PC-3 (cell line): ENCODE data around the gene HMCN1. TPM values are rescaled to one million over a fixed set of nuclear protein-coding genes. Genes with fewer than 3 reads are reported as not detected.

Experiments used
- ATAC-seq: fragments of 200-7000 bp; cut with Tn5 transposase; 2 replicates; pipeline ENCODE4 v1.9.1; 2020; ENCODE audit warnings: mild to moderate bottlenecking, moderate library complexity
- BruUV-seq: library from RNA; stranded (reverse); fragments of 400-500 nt; replicated peaks from 2 replicates; lab custom pipeline; 2021; lab: Mats Ljungman, UMichigan
- CTCF ChIA-PET: fragments of 300-600 bp; sonication (Branson Sonifier 250); formaldehyde crosslinking; loops from one replicate; lab custom pipeline; 2022; ENCODE audit warnings: antibody characterized with exemption; lab: Charles Lee
- POLR2A ChIA-PET: fragments of 300-600 bp; sonication (Branson Sonifier 250); formaldehyde crosslinking; loops from one replicate; lab custom pipeline; 2022; ENCODE audit warnings: antibody characterized with exemption; ENCODE audit not compliant: unreplicated experiment; lab: Charles Lee
- DNase-seq: peaks from one replicate; pipeline ENCODE4 v3.0.0-alpha.2; 2015
- H2AFZ ChIP-seq: fragments of 300-600 bp; sonication (generic); 2 replicates; pipeline ENCODE4 v1.6.0; 2016; ENCODE audit warnings: antibody characterized with exemption, low read length
- H3F3A ChIP-seq: fragments of 300-600 bp; sonication (generic); one replicate; pipeline ENCODE4 v1.6.0; 2017; ENCODE audit warnings: antibody characterized with exemption, low read length, control low read depth, mild to moderate bottlenecking; ENCODE audit not compliant: unreplicated experiment
- H3K27ac ChIP-seq: fragments of 300-600 bp; sonication (generic); 2 replicates; pipeline ENCODE4 v1.5.1; 2016; ENCODE audit warnings: mild to moderate bottlenecking, low read length
- H3K27me3 ChIP-seq: fragments of 300-600 bp; sonication (generic); 2 replicates; pipeline ENCODE4 v1.6.1; 2016; ENCODE audit warnings: low read length, mixed read lengths
- H3K36me3 ChIP-seq: fragments of 300-600 bp; sonication (generic); 2 replicates; pipeline ENCODE4 v1.6.1; 2016; ENCODE audit warnings: low read depth, mixed run types, low read length, mixed read lengths
- H3K4me1 ChIP-seq: fragments of 300-600 bp; sonication (generic); 2 replicates; pipeline ENCODE4 v1.5.1; 2016; ENCODE audit warnings: low read length; ENCODE audit not compliant: insufficient read depth
- H3K4me2 ChIP-seq: fragments of 300-600 bp; sonication (generic); 2 replicates; pipeline ENCODE4 v1.6.0; 2016; ENCODE audit warnings: low read length
- H3K4me3 ChIP-seq: fragments of 300-600 bp; sonication (generic); 2 replicates; pipeline ENCODE4 v1.5.1; 2016; ENCODE audit warnings: mild to moderate bottlenecking, low read length, mixed read lengths
- H3K79me2 ChIP-seq: fragments of 300-600 bp; sonication (generic); 2 replicates; pipeline ENCODE4 v1.6.1; 2017; ENCODE audit warnings: low read length, mixed read lengths
- H3K9ac ChIP-seq: fragments of 300-600 bp; sonication (generic); 2 replicates; pipeline ENCODE4 v1.6.0; 2016; ENCODE audit warnings: mild to moderate bottlenecking, low read length
- H3K9me2 ChIP-seq: fragments of 300-600 bp; sonication (generic); replicated peaks from 2 replicates; pipeline ENCODE4 v1.6.1; 2016; ENCODE audit warnings: mixed run types, low read length, mixed read lengths
- H3K9me3 ChIP-seq: fragments of 300-600 bp; sonication (generic); 2 replicates; pipeline ENCODE4 v1.6.1; 2016; ENCODE audit warnings: low read length, mixed read lengths
- H4K20me1 ChIP-seq: fragments of 300-600 bp; sonication (generic); 2 replicates; pipeline ENCODE4 v1.6.1; 2016; ENCODE audit warnings: low read length, mixed read lengths
- EZH2 ChIP-seq: fragments of 300-600 bp; sonication (generic); IDR thresholded peaks from one replicate; pipeline ENCODE4 v1.6.1; 2017; ENCODE audit warnings: antibody characterized with exemption, mild to moderate bottlenecking, low read length; ENCODE audit not compliant: unreplicated experiment
- EZH2phosphoT487 ChIP-seq: fragments of 300-600 bp; sonication (generic); IDR thresholded peaks from 2 replicates; pipeline ENCODE4 v1.6.1; 2018; ENCODE audit warnings: mild to moderate bottlenecking, antibody characterized with exemption, low read length, borderline replicate concordance
- intact Hi-C: fragments of 100-400 bp; cut with micrococcal nuclease; formaldehyde crosslinking; loops from 2 replicates; pipeline ENCODE4 v1.9.0; 2023
- total RNA-seq: library from RNA; depleted of rRNA; stranded (reverse); fragments of >200 nt; gene quantifications from 2 replicates; pipeline ENCODE4 v1.2.3, GENCODE V29; 2014
- TF ChIP-seq, protein P1 (sequence below): fragments of 300-600 bp; sonication (generic); conservative IDR thresholded peaks from 2 replicates; pipeline ENCODE4 v1.5.1; 2017; ENCODE audit warnings: antibody characterized with exemption, low read depth, mild to moderate bottlenecking, low read length

HMCN1 gene
- total RNA-seq, 1 experiment from 2014 or later, result 0.66 TPM

DNA sequence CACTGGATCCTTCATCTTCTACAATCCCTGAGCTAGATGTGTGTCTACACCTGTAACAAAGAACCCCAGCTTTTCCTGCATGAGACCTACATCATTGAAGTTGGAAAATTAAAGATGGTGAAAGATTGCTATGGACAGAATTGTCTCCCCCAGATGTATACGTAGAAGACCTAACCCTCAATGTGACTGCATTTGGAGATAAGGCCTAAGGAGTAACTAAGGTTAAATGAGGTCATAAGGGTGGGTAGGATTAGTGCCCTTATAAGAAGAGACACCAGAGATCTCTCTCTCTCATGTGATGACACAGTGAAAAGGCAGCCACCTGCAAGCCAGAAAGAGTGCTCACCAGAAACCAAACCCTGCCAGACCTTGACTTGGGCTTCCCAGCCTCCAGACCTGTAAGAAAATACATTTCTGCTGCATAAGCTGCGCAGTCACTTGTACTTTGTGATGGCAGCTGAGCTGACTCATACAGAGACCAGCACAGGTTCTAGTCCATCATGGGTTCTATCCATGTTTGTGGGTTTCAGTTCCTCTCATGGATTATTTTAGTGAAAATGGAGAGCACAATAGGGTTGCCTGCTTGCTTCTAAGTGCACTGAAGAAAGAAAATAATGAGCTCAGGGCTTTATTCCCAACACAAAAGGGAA is 460.0 kb downstream of the HMCN1 start:
- Histone ChIP-seq H3K4me1 (peaks cover 9% of the 10 kb centered on the region), H3F3A (no peaks in the 10 kb centered on the region), H3K9me3 (no peaks in the 10 kb centered on the region), H3K36me3 (no peaks in the 10 kb centered on the region), H3K9me2 (no peaks in the 10 kb centered on the region), H3K9ac (no peak overlapping the region), H3K4me3 (no peak overlapping the region), H4K20me1 (no peaks in the 10 kb centered on the region), H2AFZ (no peak overlapping the region), H3K27me3 (no peaks in the 10 kb centered on the region), H3K79me2 (no peaks in the 10 kb centered on the region), H3K27ac (no peak overlapping the region), H3K4me2 (no peak overlapping the region)
- TF ChIP-seq EZH2phosphoT487 (no peak), EZH2 (no peak)
- TF ChIP-seq, protein P1, sequence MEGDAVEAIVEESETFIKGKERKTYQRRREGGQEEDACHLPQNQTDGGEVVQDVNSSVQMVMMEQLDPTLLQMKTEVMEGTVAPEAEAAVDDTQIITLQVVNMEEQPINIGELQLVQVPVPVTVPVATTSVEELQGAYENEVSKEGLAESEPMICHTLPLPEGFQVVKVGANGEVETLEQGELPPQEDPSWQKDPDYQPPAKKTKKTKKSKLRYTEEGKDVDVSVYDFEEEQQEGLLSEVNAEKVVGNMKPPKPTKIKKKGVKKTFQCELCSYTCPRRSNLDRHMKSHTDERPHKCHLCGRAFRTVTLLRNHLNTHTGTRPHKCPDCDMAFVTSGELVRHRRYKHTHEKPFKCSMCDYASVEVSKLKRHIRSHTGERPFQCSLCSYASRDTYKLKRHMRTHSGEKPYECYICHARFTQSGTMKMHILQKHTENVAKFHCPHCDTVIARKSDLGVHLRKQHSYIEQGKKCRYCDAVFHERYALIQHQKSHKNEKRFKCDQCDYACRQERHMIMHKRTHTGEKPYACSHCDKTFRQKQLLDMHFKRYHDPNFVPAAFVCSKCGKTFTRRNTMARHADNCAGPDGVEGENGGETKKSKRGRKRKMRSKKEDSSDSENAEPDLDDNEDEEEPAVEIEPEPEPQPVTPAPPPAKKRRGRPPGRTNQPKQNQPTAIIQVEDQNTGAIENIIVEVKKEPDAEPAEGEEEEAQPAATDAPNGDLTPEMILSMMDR, result no peak
- ChIA-PET POLR2A (no interaction called here), CTCF (no interaction called here)
- BruUV-seq, result no TSS peak
- no peak for ATAC-seq
- intact Hi-C loops, result no loop called here
- no peak for DNase-seq

DNA sequence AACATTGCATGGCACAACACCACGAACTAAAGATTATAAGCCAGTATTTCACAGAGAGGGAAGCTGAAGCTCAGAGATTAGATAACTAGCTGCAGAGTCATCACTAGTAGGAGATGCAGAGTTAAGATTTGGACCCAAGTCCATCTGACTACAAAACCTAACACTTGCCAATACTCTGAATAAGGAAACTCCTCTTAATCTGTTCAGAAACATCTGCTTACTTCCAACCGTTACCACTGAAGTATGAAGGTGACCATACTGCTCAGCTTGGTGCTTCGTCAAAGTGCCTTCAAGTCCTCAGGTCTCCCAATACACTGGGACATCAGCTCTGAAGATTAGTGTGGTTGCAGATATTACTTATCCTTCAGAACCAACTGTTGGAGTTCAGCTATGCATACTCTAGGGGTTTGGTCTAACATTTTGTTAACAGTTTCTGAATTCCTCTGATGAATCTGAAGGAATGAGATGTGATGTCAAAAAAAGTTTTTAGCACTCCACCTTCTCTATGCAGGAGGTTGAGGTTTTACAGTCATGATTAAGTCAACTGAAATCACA is 461.3 kb downstream of the HMCN1 start:
- no peaks in the 10 kb centered on the region for H3K9me3 ChIP-seq
- no peaks in the 10 kb centered on the region for H3K79me2 ChIP-seq
- H3K9me2 ChIP-seq, result no peaks in the 10 kb centered on the region
- no peak overlapping the region for H2AFZ ChIP-seq
- no peaks in the 10 kb centered on the region for H3K27me3 ChIP-seq
- peak; percentile 6 for DNase-seq
- H3K9ac ChIP-seq, result no peak overlapping the region
- POLR2A ChIA-PET, result no interaction called here
- H3K27ac ChIP-seq, result no peak overlapping the region
- no peaks in the 10 kb centered on the region for H3K36me3 ChIP-seq
- CTCF ChIA-PET, result no interaction called here
- no peak overlapping the region for H3K4me2 ChIP-seq
- H3K4me1 ChIP-seq, result no peaks in the 10 kb centered on the region
- H4K20me1 ChIP-seq, result no peaks in the 10 kb centered on the region
- intact Hi-C loops, result no loop called here
- ATAC-seq, result no peak
- TF ChIP-seq EZH2, result no peak
- TF ChIP-seq, protein P1, result no peak
- TF ChIP-seq EZH2phosphoT487, result no peak
- no TSS peak for BruUV-seq
- H3K4me3 ChIP-seq, result no peak overlapping the region
- no peaks in the 10 kb centered on the region for H3F3A ChIP-seq

DNA sequence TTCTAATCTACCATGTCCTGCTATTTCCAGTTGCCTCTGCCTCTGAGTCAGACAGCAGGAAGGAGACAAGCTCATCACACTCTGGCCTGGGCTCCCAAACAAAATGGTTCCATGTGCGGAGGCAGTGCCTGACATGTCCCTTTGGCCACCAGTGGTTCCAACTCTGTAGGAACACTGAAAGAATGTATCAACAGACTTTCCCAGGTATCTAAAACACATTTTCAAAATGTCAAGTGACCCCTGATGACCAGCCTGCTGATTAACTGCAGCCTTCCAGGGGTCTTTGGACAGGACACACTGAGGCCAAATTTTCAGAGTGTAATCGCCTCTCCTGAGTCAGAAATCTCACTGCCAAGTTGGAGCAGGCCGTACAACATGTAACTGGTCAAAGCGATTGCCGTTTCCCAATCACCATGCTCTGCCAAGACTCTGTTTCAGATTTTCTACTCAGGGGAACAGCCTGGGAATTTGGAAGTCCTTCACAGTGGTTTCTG is 468.1 kb downstream of the HMCN1 start:
- Histone ChIP-seq H3K9me3 (no peaks in the 10 kb centered on the region), H3F3A (no peaks in the 10 kb centered on the region), H4K20me1 (no peaks in the 10 kb centered on the region), H3K4me1 (no peaks in the 10 kb centered on the region), H3K27ac (no peak overlapping the region), H3K27me3 (no peaks in the 10 kb centered on the region), H3K9ac (no peak overlapping the region), H3K9me2 (no peaks in the 10 kb centered on the region), H3K4me2 (no peak overlapping the region), H2AFZ (no peak overlapping the region), H3K4me3 (no peak overlapping the region), H3K36me3 (no peaks in the 10 kb centered on the region), H3K79me2 (no peaks in the 10 kb centered on the region)
- no peak for DNase-seq
- ChIA-PET POLR2A (no interaction called here), CTCF (no interaction called here)
- no peak for ATAC-seq
- TF ChIP-seq, protein P1, result no peak
- TF ChIP-seq EZH2 (no peak), EZH2phosphoT487 (no peak)
- no TSS peak for BruUV-seq
- intact Hi-C loops, result no loop called here
